Smooth muscle cell of the brain vasculature (primary cell): ENCODE data around the gene SNPH.
A peak's percentile ranks its signal among the peaks of the same experiment; 100 is the strongest.

Experiments
- DNase-seq: peaks from one replicate; pipeline ENCODE4 v3.0.0-alpha.2; 2012; ENCODE audit warnings: low read depth, low spot score

Gene SNPH

DNA sequence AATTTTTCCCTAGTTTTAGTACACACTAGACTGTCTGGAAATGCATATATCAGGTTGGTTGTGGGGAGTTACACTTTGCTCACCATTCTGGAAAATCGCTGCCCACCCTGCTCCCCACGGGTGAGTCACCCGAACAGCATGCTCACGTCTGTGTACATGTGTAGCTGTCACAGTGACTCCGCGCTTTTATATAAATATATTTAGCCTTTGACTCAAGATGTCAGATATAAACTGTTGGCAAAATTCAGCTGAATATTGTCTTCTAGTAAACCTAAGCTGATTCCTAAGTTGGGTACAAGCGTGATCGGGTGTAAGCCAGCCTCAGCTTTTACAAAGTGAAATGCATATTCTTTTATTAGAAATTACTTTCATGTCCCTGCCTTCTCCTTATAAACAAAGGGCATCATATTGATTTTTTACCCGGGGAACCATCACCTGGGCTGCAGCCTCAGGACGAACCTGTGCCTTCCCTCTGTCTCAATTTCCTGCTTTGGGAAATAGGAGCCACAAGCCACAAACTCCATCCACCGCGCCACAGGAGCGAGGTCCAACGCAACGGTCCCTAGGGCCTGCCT, 58.6 kb downstream of the SNPH start:
- DNase-seq, result no peak

DNA sequence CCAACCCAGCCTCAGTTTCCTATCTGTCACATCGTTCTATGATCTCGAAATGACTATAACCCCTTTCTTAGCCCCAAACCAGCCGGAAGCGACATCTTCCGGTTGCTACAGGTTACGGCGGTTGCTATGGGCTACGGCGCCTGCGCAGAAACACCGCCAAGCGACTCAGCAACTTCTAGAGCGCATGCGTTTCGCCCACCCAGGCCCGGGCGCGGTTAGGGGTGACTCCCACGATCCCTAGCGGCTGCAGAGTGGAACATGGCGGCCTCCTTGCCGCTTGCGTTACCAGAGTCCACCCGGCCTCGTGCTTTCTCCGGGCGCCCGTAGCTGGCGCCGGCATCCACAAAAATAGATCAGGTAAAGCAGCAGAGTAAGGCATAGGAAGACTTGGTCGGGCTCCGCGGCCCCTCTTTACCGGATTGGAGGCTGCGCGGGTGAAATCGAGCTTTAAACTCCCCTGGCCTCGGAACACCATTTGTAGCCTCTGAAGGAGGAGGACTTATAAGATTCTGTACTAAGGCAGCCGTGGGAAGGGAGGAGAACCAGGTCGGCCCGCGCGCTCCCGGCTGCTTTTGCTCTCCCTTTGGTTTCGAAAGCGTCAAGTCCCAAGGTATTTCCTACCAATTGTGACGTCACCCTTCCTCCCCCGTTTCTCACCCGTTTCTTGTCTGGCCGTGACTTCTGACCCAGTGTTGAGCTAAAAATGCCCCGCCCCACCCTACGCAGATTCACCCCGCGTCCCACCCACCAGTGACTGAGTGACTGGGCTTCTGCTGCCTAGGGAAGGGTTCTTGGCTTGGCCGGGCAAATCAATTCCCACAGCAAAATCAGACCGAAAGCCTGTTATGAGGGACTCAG, 59.3 kb downstream of the SNPH start:
- DNase-seq, result peak; percentile 90

- no peak for DNase-seq
These were observed 60.2 kb downstream of the SNPH start for GRCh38 chr20:1326031-1326930.

GRCh38 chr20:1327241-1327653, 61.2 kb downstream of the SNPH start:
- no peak for DNase-seq

DNA sequence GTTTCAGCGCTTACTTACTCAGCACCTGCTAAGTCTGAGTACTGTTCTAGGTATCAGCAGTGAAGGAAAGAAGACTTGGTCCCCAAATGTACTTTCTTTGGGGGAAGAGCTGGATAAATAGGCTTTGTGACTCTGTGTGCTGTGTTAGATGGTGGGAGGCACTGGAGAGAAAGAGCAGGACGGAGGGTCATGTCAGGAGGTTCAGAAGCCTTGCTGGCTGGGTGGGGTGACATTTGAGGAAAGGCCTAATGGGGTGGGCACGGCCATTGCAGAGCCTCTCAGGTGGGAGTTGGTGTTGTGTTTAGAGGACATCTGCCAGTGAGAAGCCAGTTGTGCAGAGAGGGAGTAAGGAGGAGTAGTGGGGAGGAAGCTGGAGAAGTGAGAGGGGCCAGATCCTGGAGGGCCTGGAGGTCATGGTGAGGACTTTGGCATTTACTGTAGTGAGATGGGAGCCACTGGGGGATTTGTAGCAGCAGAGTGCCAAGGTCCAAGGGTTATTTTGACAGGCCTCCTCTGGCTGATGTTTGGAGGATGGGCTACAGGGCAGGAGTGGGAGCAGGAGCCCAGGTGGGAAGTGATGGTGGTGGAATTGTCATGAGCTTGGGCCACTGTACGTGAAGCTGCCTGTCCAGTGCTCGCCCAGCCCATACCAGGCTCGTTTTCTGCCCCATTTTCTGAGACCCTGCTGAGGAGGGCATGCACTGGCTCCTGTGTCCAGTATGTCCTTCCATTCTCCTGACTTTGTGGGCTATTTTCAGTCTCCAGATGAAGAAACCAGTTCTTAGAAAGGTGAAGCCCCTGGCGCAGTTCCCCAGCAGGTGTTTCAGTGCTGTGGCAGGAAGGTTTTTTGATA, 62.0 kb downstream of the SNPH start:
- no peak for DNase-seq

DNA sequence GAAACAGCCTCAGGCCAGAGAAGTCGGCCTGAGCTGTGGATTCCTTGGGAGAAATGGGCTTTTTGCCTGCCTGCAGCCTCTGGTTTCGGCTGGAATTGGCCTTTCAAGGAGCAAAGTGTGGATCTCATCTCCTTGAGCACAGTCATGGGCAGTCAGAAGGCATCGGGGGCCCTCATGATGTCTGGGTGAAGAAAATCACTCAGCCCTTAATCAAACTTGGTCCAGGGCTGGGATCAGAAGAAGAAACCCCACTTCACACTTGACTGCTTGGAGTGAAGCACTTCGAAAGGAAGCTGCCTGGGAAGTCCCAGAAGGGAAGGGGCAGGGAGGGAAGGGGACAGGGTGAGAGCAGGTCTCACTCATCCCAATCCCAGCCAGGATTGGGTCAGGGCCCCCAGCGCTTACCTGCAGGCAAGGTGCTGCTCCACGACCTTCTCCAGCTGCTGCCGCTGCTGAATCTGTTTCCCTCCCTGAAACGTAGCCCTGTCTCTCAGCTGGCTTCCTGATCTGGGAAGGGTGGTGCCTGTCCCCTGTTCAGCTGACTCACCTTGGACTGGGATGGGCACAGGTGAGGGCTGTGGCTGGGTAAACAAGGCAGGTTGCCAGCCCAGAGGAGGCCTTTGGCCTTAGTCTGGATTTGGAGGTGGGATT, 62.7 kb downstream of the SNPH start, which contains the start of gene SDCBP2:
Gene SDCBP2 (minus strand): TSS at position 460 of the 651 bp plus-strand sequence. CDS start 8,723 bp downstream, outside the sequence.
- DNase-seq, result no peak

DNA sequence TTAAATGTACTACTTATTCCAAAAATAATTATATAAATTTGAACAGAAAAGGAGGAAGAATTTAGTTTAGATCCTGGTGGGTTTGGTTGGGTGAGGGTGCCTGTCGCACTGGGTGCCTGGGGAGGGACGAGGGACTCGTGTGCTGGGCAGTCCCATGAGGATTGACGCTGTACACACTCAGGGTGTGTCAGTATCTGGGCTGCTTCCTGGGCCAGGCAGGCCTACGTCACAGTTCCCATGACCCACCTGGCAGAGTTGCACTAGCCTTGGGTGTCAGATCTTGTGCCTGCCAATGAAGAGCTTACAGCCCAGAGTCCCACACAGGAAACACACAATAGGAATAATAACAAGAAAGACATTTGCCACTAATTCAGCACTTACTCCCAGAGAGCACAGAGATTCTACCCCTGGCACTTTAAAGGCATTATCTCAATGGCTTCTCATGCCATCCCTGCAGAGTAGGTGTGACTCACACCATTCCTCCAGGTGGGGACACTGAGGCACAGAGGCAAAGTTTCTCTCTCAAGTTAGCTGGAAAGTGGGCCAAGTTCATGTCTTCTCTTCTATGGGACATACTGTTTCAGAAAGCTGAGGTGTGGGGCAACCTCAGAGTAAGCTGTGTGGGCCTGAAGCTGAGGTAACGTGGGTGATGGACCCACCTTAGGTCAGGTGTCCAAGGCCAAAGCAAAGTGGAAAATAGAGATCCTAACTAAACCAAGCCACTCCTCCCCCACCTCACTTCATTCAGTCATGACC, 64.2 kb downstream of the SNPH start:
- DNase-seq, result no peak

- DNase-seq, result no peak
These were observed 65.0 kb downstream of the SNPH start for GRCh38 chr20:1331101-1331500.

- DNase-seq, result no peak
These were observed 65.8 kb downstream of the SNPH start for GRCh38 chr20:1331801-1332453.

DNA sequence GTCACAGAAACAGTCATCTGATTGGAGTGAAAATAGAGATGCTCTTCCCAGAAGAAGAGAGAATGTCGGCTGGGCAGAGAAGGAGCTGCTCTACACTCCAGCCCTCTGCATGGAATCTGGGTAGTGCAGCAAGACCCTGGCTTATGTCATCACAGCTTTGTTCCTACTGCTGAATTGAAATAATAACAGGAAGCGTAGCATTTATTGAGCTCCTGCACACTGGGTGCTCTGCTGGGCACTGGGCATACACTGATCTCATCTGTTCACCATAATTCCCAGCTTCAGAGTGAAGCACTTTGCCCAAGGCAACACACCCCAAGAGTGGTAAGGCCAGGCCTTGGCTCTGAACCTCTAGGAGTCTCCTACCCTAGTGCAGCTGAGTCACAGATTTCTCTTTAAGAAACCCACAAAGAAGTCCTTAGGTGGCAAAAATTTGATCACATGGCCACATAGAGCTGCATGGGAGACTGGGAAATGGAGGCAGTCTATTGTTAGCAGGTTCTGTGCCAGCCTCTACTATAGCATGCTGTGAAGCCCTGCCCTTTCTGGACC, 66.7 kb downstream of the SNPH start:
- DNase-seq, result no peak

GRCh38 chr20:1333462-1334369, 67.6 kb downstream of the SNPH start:
- no peak for DNase-seq

DNA sequence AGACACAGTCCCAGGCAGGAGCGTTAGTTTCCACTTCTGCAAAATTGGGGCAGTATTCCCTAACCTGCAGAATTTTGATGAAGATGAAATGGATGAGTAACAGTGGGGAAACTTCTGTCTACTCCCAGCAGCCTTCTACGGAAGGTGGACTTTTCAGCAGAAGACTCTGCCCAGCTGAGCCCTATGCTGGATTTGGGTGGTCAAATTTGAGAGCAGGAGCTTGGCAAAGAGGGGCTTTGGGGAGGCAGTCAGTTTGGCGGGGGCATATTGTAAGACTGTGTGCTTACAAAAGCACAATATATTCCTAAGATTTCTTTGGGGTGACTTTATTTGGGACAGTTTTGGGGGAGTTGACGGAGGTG, 68.3 kb downstream of the SNPH start:
- no peak for DNase-seq

DNA sequence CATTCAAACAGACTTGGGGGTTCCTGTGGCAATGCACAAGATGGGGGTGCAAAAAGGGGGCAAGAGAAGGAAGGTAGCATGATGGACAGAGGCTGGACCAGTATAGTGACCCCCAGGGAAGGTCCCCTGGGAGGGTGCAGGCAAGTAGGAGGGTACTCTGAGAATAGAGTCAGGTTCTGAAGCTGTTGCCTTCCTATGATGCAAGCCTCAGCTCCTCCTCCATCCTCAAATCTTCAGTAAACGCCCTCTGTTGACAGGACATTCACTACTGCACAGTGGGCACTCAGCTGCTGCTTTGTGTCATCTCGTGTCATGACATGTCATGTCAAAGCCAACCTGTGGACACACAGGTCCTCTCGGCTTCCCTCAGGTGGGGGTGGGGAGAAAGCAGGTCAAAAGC, 68.7 kb downstream of the SNPH start:
- no peak for DNase-seq

DNA sequence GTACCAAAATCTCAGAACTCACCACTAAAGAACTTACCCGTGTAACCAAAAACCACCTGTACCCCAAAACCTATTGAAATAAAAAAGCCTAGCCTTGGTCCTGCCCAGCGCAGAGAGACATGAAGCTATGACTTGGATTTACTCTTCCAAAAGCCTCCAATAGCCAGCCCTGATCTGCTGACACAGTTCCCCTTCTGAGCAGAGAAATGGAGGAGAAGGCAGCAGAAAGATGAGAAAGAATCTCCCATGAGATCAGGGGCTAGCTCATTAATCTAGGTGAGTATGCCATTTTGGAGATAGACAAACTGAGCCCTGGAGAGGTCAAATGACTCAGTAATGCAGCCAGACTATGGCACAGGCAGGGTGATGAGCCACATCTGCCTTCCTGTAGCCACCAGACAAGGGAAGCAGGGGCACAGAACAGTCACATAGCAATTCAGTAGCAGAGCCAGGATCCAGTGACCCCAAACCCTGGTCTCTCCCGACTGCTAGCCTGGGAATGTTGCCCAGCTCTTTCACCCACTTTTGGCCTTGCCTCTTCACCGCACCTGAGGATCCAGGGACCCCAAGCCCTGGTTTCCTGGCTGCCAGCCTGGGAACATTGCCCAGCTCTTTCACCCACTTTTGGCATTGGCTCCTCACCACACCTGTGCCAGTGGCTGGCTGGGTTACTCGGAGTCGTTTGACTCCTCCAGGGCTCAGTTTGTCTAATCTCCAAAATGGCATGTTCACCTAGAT, 70.0 kb downstream of the SNPH start:
- DNase-seq, result no peak

DNA sequence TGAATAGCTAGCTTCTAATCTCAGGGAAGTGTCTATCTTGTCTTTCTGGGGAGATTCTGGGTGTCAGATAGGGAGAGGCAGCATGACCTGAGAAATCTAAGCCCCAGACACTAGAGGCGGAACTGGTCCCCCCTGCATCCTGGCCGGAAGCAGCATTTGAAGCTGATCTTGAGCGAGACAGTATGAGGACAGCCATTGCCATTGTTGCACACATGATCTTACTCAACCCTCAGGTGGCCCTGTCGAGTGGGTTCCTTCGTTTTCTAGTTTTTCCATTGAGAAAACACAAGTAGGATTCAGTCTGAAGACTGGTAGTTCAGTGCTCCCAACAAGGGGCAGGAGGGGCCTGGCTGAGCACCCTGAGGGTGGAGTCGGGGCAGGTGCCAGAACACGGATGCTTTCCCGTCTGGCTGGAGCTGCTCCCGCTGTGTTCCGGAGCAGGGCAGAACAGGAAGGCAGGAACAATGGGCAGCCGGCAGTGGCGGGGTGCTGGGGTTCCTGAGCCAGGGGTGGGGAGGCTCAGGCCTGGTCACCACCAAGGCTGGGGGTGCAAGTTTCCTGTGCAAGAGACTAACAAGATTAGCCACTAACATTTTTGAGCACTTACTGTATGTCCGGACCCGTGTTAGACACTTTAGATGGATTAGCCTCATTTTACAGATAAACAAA, 70.7 kb downstream of the SNPH start:
- no peak for DNase-seq

DNA sequence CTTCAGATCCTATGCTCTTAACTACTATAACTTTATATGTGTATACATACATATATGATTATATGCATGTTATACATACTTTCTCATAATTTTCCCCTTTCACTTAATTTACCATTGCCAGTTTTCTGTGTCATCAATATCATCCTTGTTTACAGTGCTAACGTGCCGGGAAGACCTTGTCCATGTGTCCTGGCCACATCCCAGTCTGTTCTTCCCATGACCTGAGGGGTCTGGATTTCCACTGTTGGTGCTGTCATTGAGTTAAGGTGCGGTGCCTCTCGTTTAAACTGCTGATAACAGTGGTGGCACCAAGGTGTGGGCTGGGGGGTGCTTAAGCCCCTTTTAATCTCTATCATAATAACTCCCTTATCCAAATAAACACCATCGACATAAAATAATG, 71.3 kb downstream of the SNPH start:
- DNase-seq, result no peak

DNA sequence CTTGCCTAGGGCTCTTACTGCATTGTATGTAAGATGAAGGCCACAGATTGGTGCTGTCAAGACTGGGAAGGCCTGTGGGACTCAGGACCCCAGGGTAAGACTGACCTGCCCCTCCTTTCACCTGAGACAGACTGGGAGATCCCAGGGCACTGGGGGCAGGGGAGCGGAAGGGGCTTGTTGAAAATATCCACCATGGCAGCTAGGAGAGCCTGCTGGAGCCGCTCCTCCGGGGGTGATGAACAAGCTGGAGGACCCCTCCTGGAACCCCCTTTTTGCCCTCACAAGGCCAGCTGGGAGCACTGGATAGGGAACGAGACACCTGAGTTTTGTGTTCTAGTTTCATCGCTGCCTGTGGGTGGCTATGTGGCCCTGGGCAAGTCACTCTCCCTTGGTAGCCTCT, 72.0 kb downstream of the SNPH start:
- DNase-seq, result no peak
